Dermis microvascular lymphatic vessel endothelial cell (primary cell): ENCODE measurements around the gene NNMT. TPM values are rescaled to one million over a fixed set of nuclear protein-coding genes. Genes with fewer than 3 reads are reported as not detected.

ENCODE experiments used
- DNase-seq, 2 donors: peaks; one replicate each; pipeline versions ENCODE4 v3.0.0 to v3.0.0-alpha.2; 2010; ENCODE audit warnings: low read depth in 2 of 2
- total RNA-seq: library from RNA; depleted of rRNA; stranded (reverse); fragments of >200 nt; gene quantifications from 2 replicates; pipeline ENCODE4 v1.2.1, GENCODE V29; 2014

Gene NNMT
- total RNA-seq, 1 donor from 2014 or later: 133 TPM

GRCh38 chr11:114344494-114344893, 48.3 kb downstream of the NNMT start:
- DNase-seq: no peak

GRCh38 chr11:114345575-114346222, 49.5 kb downstream of the NNMT start:
- DNase-seq: no peak

- DNase-seq: peak in 1 of 2 donors; percentile 21
These were observed 50.5 kb downstream of the NNMT start for GRCh38 chr11:114346709-114347141.

GRCh38 chr11:114348200-114349191, 52.3 kb downstream of the NNMT start:
- DNase-seq: peak; percentile 54 to 70

- DNase-seq: no peak
These were observed 53.8 kb downstream of the NNMT start for GRCh38 chr11:114350022-114350421.

GRCh38 chr11:114353443-114353842, 57.2 kb downstream of the NNMT start:
- DNase-seq: no peak

GRCh38 chr11:114354076-114354475, 57.9 kb downstream of the NNMT start:
- peak in 1 of 2 donors; percentile 63 for DNase-seq

GRCh38 chr11:114358716-114359115, 62.5 kb downstream of the NNMT start:
- DNase-seq: peak; percentile 5 to 15

- DNase-seq: no peak
These were observed 63.1 kb downstream of the NNMT start for GRCh38 chr11:114359342-114359741.

GRCh38 chr11:114362326-114362725, 66.1 kb downstream of the NNMT start:
- no peak for DNase-seq

GRCh38 chr11:114362958-114363357, 66.8 kb downstream of the NNMT start:
- DNase-seq: no peak

Other genes with a start within 250 kb of the NNMT start
- 6.4 and 8.9 TPM in 2 replicates for gene ZBTB16, start 236.7 kb upstream of the NNMT start, total RNA-seq
- gene C11orf71, start 104.1 kb downstream of the NNMT start, total RNA-seq: 4.3 and 4.4 TPM in 2 replicates
- gene RBM7, start 104.3 kb downstream of the NNMT start, total RNA-seq: 52.8 and 53.4 TPM in 2 replicates
- 110 and 132 TPM in 2 replicates for gene REXO2, start 143.1 kb downstream of the NNMT start, total RNA-seq